H9 (cell line): ENCODE measurements around the gene MT1X. TPM values are rescaled to one million over a fixed set of nuclear protein-coding genes. Genes with fewer than 3 reads are reported as not detected.
"Not testable (repeated sequence)": the region's sequence is repeated elsewhere in the genome, so short reads cannot be mapped to it uniquely, and the experiment has no call there.

ENCODE experiments used
- DNase-seq: peaks from one replicate; pipeline ENCODE4 v3.0.0-alpha.2; 2017
- H2AFZ ChIP-seq: one replicate; pipeline ENCODE4 v1.6.1; 2013; ENCODE audit warnings: mild to moderate bottlenecking, low read length, control low read depth, moderate library complexity
- H2AK5ac ChIP-seq: 2 replicates; pipeline ENCODE4 v1.6.1; 2013; ENCODE audit warnings: low read length, control low read depth, mixed read lengths; ENCODE audit not compliant: insufficient read length
- H2BK120ac ChIP-seq: one replicate; pipeline ENCODE4 v1.6.1; 2013; ENCODE audit warnings: low read depth, mild to moderate bottlenecking, low read length, control low read depth, inconsistent platforms; ENCODE audit not compliant: poor library complexity, severe bottlenecking
- H2BK12ac ChIP-seq: 2 replicates; pipeline ENCODE4 v1.6.1; 2013; ENCODE audit warnings: low read length, control low read depth, mixed read lengths, low read depth; ENCODE audit not compliant: insufficient read length
- H2BK15ac ChIP-seq: 2 replicates; pipeline ENCODE4 v1.6.1; 2013; ENCODE audit warnings: low read depth, low read length, control low read depth
- H2BK20ac ChIP-seq: one replicate; pipeline ENCODE4 v1.6.1; 2013; ENCODE audit warnings: low read depth, mild to moderate bottlenecking, low read length, control low read depth, inconsistent platforms; ENCODE audit not compliant: poor library complexity, severe bottlenecking
- H2BK5ac ChIP-seq: 2 replicates; pipeline ENCODE4 v1.6.1; 2013; ENCODE audit warnings: low read length, control low read depth, mixed read lengths; ENCODE audit not compliant: insufficient read length
- H3K14ac ChIP-seq: 2 replicates; pipeline ENCODE4 v1.6.1; 2013; ENCODE audit warnings: low read length, control low read depth; ENCODE audit not compliant: insufficient read depth
- H3K18ac ChIP-seq: 2 replicates; pipeline ENCODE4 v1.6.1; 2013; ENCODE audit warnings: low read depth, mild to moderate bottlenecking, mixed read lengths, low read length, control low read depth; ENCODE audit not compliant: insufficient read length
- H3K23ac ChIP-seq: 2 replicates; pipeline ENCODE4 v1.6.1; 2013; ENCODE audit warnings: low read length, control low read depth, mixed read lengths, low read depth; ENCODE audit not compliant: insufficient read length
- H3K23me2 ChIP-seq: 2 replicates; pipeline ENCODE4 v1.6.1; 2013; ENCODE audit warnings: low read depth, mild to moderate bottlenecking, mixed read lengths, low read length, control low read depth; ENCODE audit not compliant: insufficient read length, poor library complexity, severe bottlenecking
- H3K27ac ChIP-seq: 2 replicates; pipeline ENCODE4 v1.5.1; 2013; ENCODE audit warnings: low read length, control low read depth, mixed read lengths, low read depth; ENCODE audit not compliant: insufficient read length
- H3K27me3 ChIP-seq: 2 replicates; pipeline ENCODE4 v1.6.1; 2013; ENCODE audit warnings: low read length, control low read depth, inconsistent platforms; ENCODE audit not compliant: insufficient read depth
- H3K4ac ChIP-seq: 2 replicates; pipeline ENCODE4 v1.6.1; 2013; ENCODE audit warnings: low read depth, mild to moderate bottlenecking, control low read depth, inconsistent platforms, low read length, moderate library complexity
- H3K4me1 ChIP-seq: 2 replicates; pipeline ENCODE4 v1.6.1; 2013; ENCODE audit warnings: low read length, control low read depth, inconsistent platforms; ENCODE audit not compliant: insufficient read depth
- H3K4me2 ChIP-seq: 2 replicates; pipeline ENCODE4 v1.6.1; 2013; ENCODE audit warnings: low read length, control low read depth, mixed read lengths; ENCODE audit not compliant: insufficient read length, insufficient read depth
- H3K56ac ChIP-seq: 2 replicates; pipeline ENCODE4 v1.6.1; 2013; ENCODE audit warnings: low read depth, mild to moderate bottlenecking, mixed read lengths, low read length, control low read depth; ENCODE audit not compliant: insufficient read length
- H3K79me1 ChIP-seq: 2 replicates; pipeline ENCODE4 v1.6.1; 2013; ENCODE audit warnings: low read depth, mild to moderate bottlenecking, moderate library complexity, low read length, control low read depth, inconsistent platforms; ENCODE audit not compliant: insufficient read depth, poor library complexity, severe bottlenecking
- H3K79me2 ChIP-seq: 2 replicates; pipeline ENCODE4 v1.6.1; 2013; ENCODE audit warnings: low read length, control low read depth, inconsistent platforms; ENCODE audit not compliant: insufficient read depth
- H3K9ac ChIP-seq: 2 replicates; pipeline ENCODE4 v1.6.1; 2013; ENCODE audit warnings: low read length, control low read depth, mixed read lengths; ENCODE audit not compliant: insufficient read length; ENCODE audit errors: extremely low read depth
- H3K9me3 ChIP-seq: one replicate; pipeline ENCODE4 v1.6.1; 2013; ENCODE audit warnings: low read depth, low read length, inconsistent platforms; ENCODE audit not compliant: control insufficient read depth
- H3T11ph ChIP-seq: one replicate; pipeline ENCODE4 v1.6.1; 2013; ENCODE audit warnings: mild to moderate bottlenecking, low read length, control low read depth, inconsistent platforms
- H4K20me1 ChIP-seq: one replicate; pipeline ENCODE4 v1.6.1; 2013; ENCODE audit not compliant: control insufficient read depth, insufficient read length, insufficient read depth
- H4K5ac ChIP-seq: 2 replicates; pipeline ENCODE4 v1.6.1; 2013; ENCODE audit warnings: low read depth, mild to moderate bottlenecking, mixed read lengths, low read length, control low read depth; ENCODE audit not compliant: insufficient read length
- H4K8ac ChIP-seq: replicated peaks from 2 replicates; pipeline ENCODE4 v1.6.1; 2013; ENCODE audit warnings: low read length, control low read depth, mixed read lengths, low read depth; ENCODE audit not compliant: insufficient read length
- H4K91ac ChIP-seq: 2 replicates; pipeline ENCODE4 v1.6.1; 2013; ENCODE audit warnings: low read depth, mild to moderate bottlenecking, moderate library complexity, mixed read lengths, low read length, control low read depth; ENCODE audit not compliant: insufficient read length
- H3K27ac Mint-ChIP-seq, 3 experiments: 2 replicates in 2 of 3; 3 replicates in 1 of 3; pipeline ENCODE4 v1.8.0; 2020 to 2021; ENCODE audit warnings: mixed read lengths in 3 of 3, mild to moderate bottlenecking in 1 of 3, moderate library complexity in 1 of 3
- H3K27me3 Mint-ChIP-seq: 2 replicates; pipeline ENCODE4 v1.8.0; 2021; ENCODE audit warnings: low read depth, mild to moderate bottlenecking, moderate library complexity, mixed read lengths
- H3K36me3 Mint-ChIP-seq, 3 experiments: 2 replicates in 2 of 3; 3 replicates in 1 of 3; pipeline ENCODE4 v1.8.0; 2020 to 2021; ENCODE audit warnings: low read depth in 3 of 3, mixed read lengths in 3 of 3; ENCODE audit not compliant: insufficient read depth in 1 of 3
- H3K4me1 Mint-ChIP-seq, 2 experiments: 2 replicates each; pipeline ENCODE4 v1.8.0; 2020; ENCODE audit warnings: mixed read lengths in 2 of 2
- H3K4me3 Mint-ChIP-seq, 2 experiments: 2 replicates in 1 of 2; 3 replicates in 1 of 2; pipeline ENCODE4 v1.8.0; 2020 to 2021; ENCODE audit warnings: mild to moderate bottlenecking in 2 of 2, mixed read lengths in 2 of 2, moderate library complexity in 1 of 2
- H3K9me3 Mint-ChIP-seq, 2 experiments: 2 replicates in 1 of 2; 3 replicates in 1 of 2; pipeline ENCODE4 v1.8.0; 2020; ENCODE audit warnings: mild to moderate bottlenecking in 2 of 2, mixed read lengths in 2 of 2, moderate library complexity in 1 of 2
- CTCF ChIP-seq: fragments of 200-600 bp; sonication (generic); conservative IDR thresholded peaks from 3 replicates; pipeline ENCODE4 v1.8.0; 2021; ENCODE audit warnings: antibody characterized with exemption, mild to moderate bottlenecking
- WGBS: extraction: QIAGEN DNeasy Blood & Tissue Kit; methylation state at CpG from one replicate; pipeline ENCODE4 v1.1.7; 2013; ENCODE audit warnings: missing lambda C conversion rate, low lambda C conversion rate, mixed read lengths; ENCODE audit not compliant: insufficient read length; ENCODE audit errors: extremely low coverage; 5-methylcytosine and 5-hydroxymethylcytosine counted together
- total RNA-seq: library from RNA; stranded (reverse); gene quantifications from 2 replicates; pipeline ENCODE4 v1.2.1, GENCODE V29; 2021

Gene MT1X
- total RNA-seq, 1 experiment from 2014 or later: 32.1 TPM

- H3K4me3 Mint-ChIP-seq: no peak overlapping the region
- peaks cover 0 to 4% of the 10 kb centered on the region in 2 experiments; a peak in 2 of 5 replicates for H3K9me3 Mint-ChIP-seq
- no peak overlapping the region for H4K91ac ChIP-seq
- no peaks in the 10 kb centered on the region for H3K36me3 Mint-ChIP-seq
- no peak overlapping the region for H2BK120ac ChIP-seq
- H3T11ph ChIP-seq: no peak overlapping the region
- no peaks in the 10 kb centered on the region for H4K20me1 ChIP-seq
- H2BK20ac ChIP-seq: no peak overlapping the region
- TF ChIP-seq CTCF: no peak
- no peak overlapping the region for H3K56ac ChIP-seq
- peaks cover 53% of the 10 kb centered on the region for H3K27me3 Mint-ChIP-seq
- H3K4me1 Mint-ChIP-seq: peaks cover 5 to 9% of the 10 kb centered on the region in 2 experiments
- no peak overlapping the region for H2BK12ac ChIP-seq
- no peak overlapping the region for H2BK15ac ChIP-seq
- H3K23me2 ChIP-seq: no peaks in the 10 kb centered on the region
- H2AK5ac ChIP-seq: no peak overlapping the region
- no peak overlapping the region for H3K9ac ChIP-seq
- H3K27ac Mint-ChIP-seq: no peak overlapping the region
- H3K14ac ChIP-seq: no peak overlapping the region
- no CpG with 5 or more reads among the region's 3 CpGs for WGBS
- no peak overlapping the region for H4K5ac ChIP-seq
- H3K18ac ChIP-seq: no peak overlapping the region
- H4K8ac ChIP-seq: no peak overlapping the region
- H3K4me2 ChIP-seq: no peak overlapping the region
- no peaks in the 10 kb centered on the region for H3K9me3 ChIP-seq
- no peak overlapping the region for H3K27ac ChIP-seq
- H2AFZ ChIP-seq: no peak overlapping the region
- H3K4me1 ChIP-seq: no peaks in the 10 kb centered on the region
- no peaks in the 10 kb centered on the region for H3K79me1 ChIP-seq
- H3K23ac ChIP-seq: no peak overlapping the region
- no peak overlapping the region for H2BK5ac ChIP-seq
- no peaks in the 10 kb centered on the region for H3K79me2 ChIP-seq
- DNase-seq: no peak
- no peaks in the 10 kb centered on the region; the same call in 1 of the 2 replicates for H3K27me3 ChIP-seq
- no peak overlapping the region for H3K4ac ChIP-seq
Measured at GRCh38 chr16:56716761-56717160, 34.5 kb downstream of the MT1X start.

- H4K20me1 ChIP-seq, H3K79me2 ChIP-seq, H3K27ac ChIP-seq, H3K9me3 Mint-ChIP-seq, H3K9me3 ChIP-seq, DNase-seq, H3K4me1 Mint-ChIP-seq, H3K36me3 Mint-ChIP-seq, H4K5ac ChIP-seq, H3K79me1 ChIP-seq, H4K8ac ChIP-seq, H3K4ac ChIP-seq, H3T11ph ChIP-seq, H3K14ac ChIP-seq, H2BK20ac ChIP-seq, H3K4me1 ChIP-seq, H3K9ac ChIP-seq, H3K27me3 ChIP-seq, H3K18ac ChIP-seq, H2BK120ac ChIP-seq, H2BK12ac ChIP-seq, H2BK5ac ChIP-seq, H2AK5ac ChIP-seq, H3K4me2 ChIP-seq, H3K23me2 ChIP-seq, H3K27ac Mint-ChIP-seq, H3K56ac ChIP-seq, H3K23ac ChIP-seq, H4K91ac ChIP-seq, H2AFZ ChIP-seq, H3K4me3 Mint-ChIP-seq, H2BK15ac ChIP-seq: not testable (repeated sequence)
- peaks cover 52% of the 10 kb centered on the region for H3K27me3 Mint-ChIP-seq
- no CpG with 5 or more reads among the region's 2 CpGs for WGBS
Measured at GRCh38 chr16:56717532-56717931, 35.3 kb downstream of the MT1X start.
